Fibroblast of lung (primary cell): ENCODE results near the gene ATP6V1G2.

Experiments
- CTCF ChIP-seq, 2 donors: IDR thresholded peaks in 1 of 2; conservative IDR thresholded peaks in 1 of 2; 1 replicate in 1 of 2; 2 replicates in 1 of 2; pipeline ENCODE4 v1.5.1; 2011 to 2012; ENCODE audit warnings: low read length in 2 of 2, control low read depth in 1 of 2, inconsistent platforms in 1 of 2, low read depth in 1 of 2, mild to moderate bottlenecking in 1 of 2
- EZH2 ChIP-seq: IDR thresholded peaks from 2 replicates; pipeline ENCODE4 v1.5.1; 2012; ENCODE audit warnings: low read length, control low read depth, mild to moderate bottlenecking; ENCODE audit errors: missing control alignments

- no peak for TF ChIP-seq CTCF (conservative IDR thresholded peaks at IDR 0.05 in 1 of 2, IDR thresholded peaks at IDR 0.05 in 1 of 2; ENCODE audit: low read depth in 1 of 2, low read length in 2 of 2)
- no peak for TF ChIP-seq EZH2
These were observed 11.8 kb downstream of the ATP6V1G2 start for GRCh38 chr6:31534521-31535040.
